HCT116 (cell line): ENCODE data around the gene UTF1.

Experiments used
- CBX3 ChIP-seq: IDR thresholded peaks from 2 replicates; pipeline ENCODE4 v1.6.1; 2012; ENCODE audit warnings: low read depth
- CTCF ChIP-seq, 3 experiments: fragments of 200-600 bp in 1 of 3; sonication (generic) in 1 of 3; IDR thresholded peaks in 2 of 3; conservative IDR thresholded peaks in 1 of 3; 2 replicates each; pipeline ENCODE4 v1.5.1; 2012 to 2017; ENCODE audit warnings: low read depth in 2 of 3, low read length in 2 of 3, antibody characterized with exemption in 1 of 3, borderline replicate concordance in 1 of 3, control low read depth in 1 of 3, mild to moderate bottlenecking in 1 of 3, mixed read lengths in 1 of 3, mixed run types in 1 of 3, moderate library complexity in 1 of 3; ENCODE audit not compliant: insufficient read depth in 1 of 3
- EGR1 ChIP-seq: IDR thresholded peaks from 2 replicates; pipeline ENCODE4 v1.6.1; 2012; ENCODE audit warnings: low read depth
- ELF1 ChIP-seq: IDR thresholded peaks from 2 replicates; pipeline ENCODE4 v1.6.1; 2012; ENCODE audit warnings: low read depth, borderline replicate concordance
- EZH2 ChIP-seq: fragments of 200-600 bp; sonication (generic); IDR thresholded peaks from 2 replicates; pipeline ENCODE4 v1.6.1; 2017; ENCODE audit warnings: antibody characterized with exemption, mixed run types
- MAX ChIP-seq: IDR thresholded peaks from 2 replicates; pipeline ENCODE4 v1.6.1; 2012
- POLR2A ChIP-seq: IDR thresholded peaks from 2 replicates; pipeline ENCODE4 v1.7.0; 2011; ENCODE audit warnings: borderline replicate concordance; ENCODE audit not compliant: insufficient read depth, insufficient read length; ENCODE audit errors: extremely low read depth
- POLR2AphosphoS5 ChIP-seq: IDR thresholded peaks from 2 replicates; pipeline ENCODE4 v1.6.1; 2011; ENCODE audit warnings: mild to moderate bottlenecking, low read depth, low read length, moderate library complexity
- REST ChIP-seq: IDR thresholded peaks from 2 replicates; pipeline ENCODE4 v1.6.1; 2012; ENCODE audit warnings: low read depth
- SIN3A ChIP-seq: IDR thresholded peaks from 2 replicates; pipeline ENCODE4 v1.6.1; 2012; ENCODE audit warnings: low read depth

- TF ChIP-seq EZH2 (no peak), EGR1 (no peak), SIN3A (no peak), CTCF (IDR thresholded peaks at IDR 0.05 in 2 of 3, conservative IDR thresholded peaks at IDR 0.05 in 1 of 3; ENCODE audit: borderline replicate concordance in 1 of 3, insufficient read depth in 1 of 3, low read depth in 2 of 3, low read length in 2 of 3) (no peak), POLR2AphosphoS5 (no peak), POLR2A (no peak), ELF1 (no peak), REST (no peak), CBX3 (no peak), MAX (no peak)
Observed at GRCh38 chr10:133202778-133203651, 27.0 kb upstream of the UTF1 start.
